ENCODE measurements around the gene TMEM196. TPM values are rescaled to one million over a fixed set of nuclear protein-coding genes. Genes with fewer than 3 reads are reported as not detected.

The TMEM196 gene
- total RNA-seq, 1 experiment from 2014 or later: not detected

GRCh38 chr7:19783541-19783940 is 10.1 kb upstream of the TMEM196 start:
- no peak overlapping the region for H2BK12ac ChIP-seq (ENCODE audit: insufficient read length, low read depth, low read length)
- no peak overlapping the region for H3K56ac ChIP-seq (ENCODE audit: insufficient read length, low read depth, low read length)
- H2BK120ac ChIP-seq (ENCODE audit: low read depth, low read length, poor library complexity, severe bottlenecking): no peak overlapping the region
- no peaks in the 10 kb centered on the region for H3K9me3 ChIP-seq (ENCODE audit: control insufficient read depth, low read depth, low read length)
- DNase-seq: no peak
- no peaks in the 10 kb centered on the region for H3K23me2 ChIP-seq (ENCODE audit: insufficient read length, low read depth, low read length, poor library complexity, severe bottlenecking)
- no peak overlapping the region for H3K14ac ChIP-seq (ENCODE audit: insufficient read depth, low read length)
- H2BK5ac ChIP-seq (ENCODE audit: insufficient read length, low read length): no peak overlapping the region
- no peaks in the 10 kb centered on the region for H3K79me1 ChIP-seq (ENCODE audit: insufficient read depth, low read depth, low read length, poor library complexity, severe bottlenecking)
- Mint-ChIP-seq H3K4me1 (peaks cover 0 to 3% of the 10 kb centered on the region in 2 experiments; a peak in 1 of 4 replicates), H3K4me3 (no peak overlapping the region), H3K9me3 (peaks cover 0 to 2% of the 10 kb centered on the region in 2 experiments; a peak in 1 of 5 replicates), H3K27ac (no peak overlapping the region), H3K27me3 (ENCODE audit: low read depth) (no peaks in the 10 kb centered on the region), H3K36me3 (ENCODE audit: insufficient read depth in 1 of 3, low read depth in 3 of 3) (no peaks in the 10 kb centered on the region)
- no peaks in the 10 kb centered on the region for H4K20me1 ChIP-seq (ENCODE audit: control insufficient read depth, insufficient read depth, insufficient read length)
- no peak overlapping the region for H4K8ac ChIP-seq (replicated peaks; ENCODE audit: insufficient read length, low read depth, low read length)
- no peaks in the 10 kb centered on the region for H3K27me3 ChIP-seq (ENCODE audit: insufficient read depth, low read length)
- no peak overlapping the region for H2BK15ac ChIP-seq (ENCODE audit: low read depth, low read length)
- no peak overlapping the region for H2BK20ac ChIP-seq (ENCODE audit: low read depth, low read length, poor library complexity, severe bottlenecking)
- H3K23ac ChIP-seq (ENCODE audit: insufficient read length, low read depth, low read length): no peak overlapping the region
- no peaks in the 10 kb centered on the region for H3K4me1 ChIP-seq (ENCODE audit: insufficient read depth, low read length)
- no peak overlapping the region for H3K18ac ChIP-seq (ENCODE audit: insufficient read length, low read depth, low read length)
- no peak overlapping the region for H3K27ac ChIP-seq (ENCODE audit: insufficient read length, low read depth, low read length)
- H4K91ac ChIP-seq (ENCODE audit: insufficient read length, low read depth, low read length): no peak overlapping the region
- no peak overlapping the region for H3K4ac ChIP-seq (ENCODE audit: low read depth, low read length)
- no peak overlapping the region for H3T11ph ChIP-seq (ENCODE audit: low read length)
- H2AFZ ChIP-seq (ENCODE audit: low read length): no peak overlapping the region
- no peak overlapping the region for H3K4me2 ChIP-seq (ENCODE audit: insufficient read depth, insufficient read length, low read length)
- no peak overlapping the region for H3K9ac ChIP-seq (ENCODE audit: extremely low read depth, insufficient read length, low read length)
- H4K5ac ChIP-seq (ENCODE audit: insufficient read length, low read depth, low read length): no peak overlapping the region
- no peak overlapping the region for H2AK5ac ChIP-seq (ENCODE audit: insufficient read length, low read length)
- no peak for TF ChIP-seq CTCF (conservative IDR thresholded peaks at IDR 0.05)
- no peaks in the 10 kb centered on the region; the same call in 1 of the 2 replicates for H3K79me2 ChIP-seq (ENCODE audit: insufficient read depth, low read length)

Data from H9 (cell line).